IPS-15b (cell line): ENCODE measurements around the gene ERICH3.

Source experiments
- H3K27me3 ChIP-seq: one replicate; pipeline ENCODE4 v1.6.1; 2013; ENCODE audit warnings: low read length; ENCODE audit not compliant: control insufficient read depth, insufficient read depth
- H3K36me3 ChIP-seq: one replicate; pipeline ENCODE4 v1.6.1; 2013; ENCODE audit warnings: low read length; ENCODE audit not compliant: control insufficient read depth, insufficient read depth
- H3K4me1 ChIP-seq: one replicate; pipeline ENCODE4 v1.6.1; 2013; ENCODE audit warnings: mild to moderate bottlenecking, low read length; ENCODE audit not compliant: control insufficient read depth, insufficient read depth
- H3K4me3 ChIP-seq: one replicate; pipeline ENCODE4 v1.5.1; 2013; ENCODE audit warnings: low read depth, low read length
- H3K9ac ChIP-seq: one replicate; pipeline ENCODE4 v1.6.1; 2013; ENCODE audit warnings: low read depth, mild to moderate bottlenecking, low read length
- H3K9me3 ChIP-seq: one replicate; pipeline ENCODE4 v1.6.1; 2013; ENCODE audit warnings: mild to moderate bottlenecking, low read length; ENCODE audit not compliant: control insufficient read depth, insufficient read depth

The ERICH3 gene

DNA sequence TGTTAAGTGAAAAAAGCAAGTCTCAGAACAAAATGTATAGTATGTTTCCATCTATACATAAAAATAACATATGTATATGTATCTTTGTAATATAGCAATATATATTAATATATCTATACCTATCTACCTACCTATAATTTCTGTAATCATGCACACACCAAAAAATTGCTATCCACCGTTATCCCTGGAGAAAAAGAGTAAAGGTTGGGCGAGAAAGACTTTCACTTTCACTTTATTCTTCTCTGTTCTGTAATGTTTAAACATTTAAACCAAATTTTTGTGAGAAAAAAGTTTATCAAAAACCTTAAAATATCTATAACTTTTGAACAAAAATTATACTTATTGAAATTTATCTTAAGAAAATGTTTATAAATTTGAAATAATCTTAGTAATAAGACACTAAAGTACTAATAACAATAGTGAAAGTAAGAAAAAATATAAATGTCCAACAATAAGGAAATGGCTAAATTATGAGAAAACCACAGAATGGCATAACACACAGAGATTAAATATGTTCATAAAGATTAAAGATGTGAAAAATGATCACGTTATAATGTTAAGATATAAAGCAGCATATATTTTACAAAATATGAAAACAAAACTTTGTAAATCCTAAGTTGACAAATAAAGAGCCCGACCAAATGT is 87.2 kb downstream of the ERICH3 start:
- Histone ChIP-seq H3K27me3 (no peaks in the 10 kb centered on the region), H3K4me3 (no peak overlapping the region), H3K4me1 (no peaks in the 10 kb centered on the region), H3K9me3 (no peaks in the 10 kb centered on the region), H3K36me3 (no peaks in the 10 kb centered on the region), H3K9ac (no peak overlapping the region)

DNA sequence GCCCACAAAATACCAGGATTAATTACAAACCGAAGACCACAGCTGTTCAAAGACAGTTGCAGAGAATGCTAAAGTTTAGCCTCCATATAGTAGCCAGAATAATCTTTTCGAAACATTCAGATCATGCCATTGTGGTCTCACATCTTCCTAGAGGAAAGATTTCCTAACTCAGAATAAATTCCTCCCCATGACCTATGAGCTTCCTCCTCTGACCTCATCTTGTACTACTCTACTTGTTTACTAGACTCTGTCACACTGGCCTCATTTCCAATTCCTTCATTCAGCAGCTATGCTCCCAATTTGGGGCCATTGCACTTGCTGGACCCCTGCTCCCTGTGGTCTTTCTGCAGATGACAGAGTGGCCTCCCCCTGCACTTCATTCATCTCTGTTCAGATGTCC is 89.4 kb downstream of the ERICH3 start:
- H3K27me3 ChIP-seq = no peaks in the 10 kb centered on the region
- no peak overlapping the region for H3K9ac ChIP-seq
- H3K9me3 ChIP-seq = no peaks in the 10 kb centered on the region

DNA sequence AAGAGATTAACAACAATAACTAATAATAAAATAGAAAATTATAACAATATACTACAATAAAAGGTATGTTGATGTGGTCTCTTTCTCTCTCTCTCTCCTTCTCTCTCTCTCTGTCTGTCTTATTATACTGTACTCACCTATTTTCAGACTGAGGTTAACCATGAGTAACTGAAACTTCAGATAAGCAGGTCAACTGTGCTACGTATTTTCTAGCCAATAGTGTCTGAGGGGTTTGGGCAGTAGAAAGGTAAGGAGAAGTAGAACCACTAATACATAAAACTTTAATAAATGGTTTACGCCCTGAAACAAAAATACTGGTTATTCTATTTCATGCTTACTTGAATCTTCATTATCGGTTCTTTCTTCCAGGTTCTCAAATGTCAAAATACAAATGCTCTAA is 90.2 kb downstream of the ERICH3 start:
- Histone ChIP-seq H3K4me1 (no peaks in the 10 kb centered on the region), H3K27me3 (no peaks in the 10 kb centered on the region), H3K36me3 (no peaks in the 10 kb centered on the region), H3K4me3 (no peak overlapping the region), H3K9ac (no peak overlapping the region), H3K9me3 (no peaks in the 10 kb centered on the region)

More for the DNA sequence above, 89.4 kb downstream of the ERICH3 start:
- Histone ChIP-seq H3K4me3 (no peak overlapping the region), H3K4me1 (no peaks in the 10 kb centered on the region), H3K36me3 (no peaks in the 10 kb centered on the region)

DNA sequence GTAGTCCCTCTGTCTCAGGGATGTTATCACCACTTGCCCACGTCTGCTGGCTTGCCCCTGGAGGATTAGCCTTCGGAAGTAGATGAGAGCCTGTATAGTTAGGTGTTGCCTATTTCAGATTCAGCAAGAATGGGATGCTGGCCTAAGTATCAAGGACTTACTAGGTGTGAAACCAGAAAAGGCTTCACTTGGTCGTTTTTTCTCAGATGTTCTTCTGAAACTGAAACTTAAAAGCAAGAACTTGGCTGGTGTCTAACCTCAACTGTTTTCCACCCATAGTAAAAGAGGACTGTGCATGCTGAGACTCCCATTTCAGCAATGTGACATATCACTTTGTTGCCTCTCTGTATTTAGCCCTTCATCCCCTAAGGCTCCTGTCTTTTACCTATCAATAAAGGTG is 94.2 kb downstream of the ERICH3 start:
- Histone ChIP-seq H3K9me3 (no peaks in the 10 kb centered on the region), H3K4me3 (no peak overlapping the region), H3K27me3 (no peaks in the 10 kb centered on the region)

DNA sequence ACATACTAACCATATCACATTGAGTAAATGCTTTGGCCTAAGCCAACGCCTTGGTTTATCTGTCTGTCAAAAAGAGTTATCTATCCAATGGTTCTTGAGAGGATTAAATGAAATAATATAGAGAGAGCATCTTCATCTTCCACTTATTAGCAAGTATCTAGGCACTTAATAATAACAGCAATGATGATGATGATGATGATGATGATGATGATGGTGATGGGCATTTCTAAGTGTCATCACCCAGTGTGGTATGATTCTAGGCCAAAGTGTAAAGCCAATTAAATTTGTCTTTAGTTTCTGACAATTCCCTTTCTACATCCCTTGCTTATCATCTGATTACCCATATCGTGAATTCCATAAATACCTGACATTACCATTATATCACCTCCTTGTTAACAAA is 95.5 kb downstream of the ERICH3 start:
- no peak overlapping the region for H3K9ac ChIP-seq
- H3K36me3 ChIP-seq = no peaks in the 10 kb centered on the region
- H3K4me3 ChIP-seq = no peak overlapping the region
- no peaks in the 10 kb centered on the region for H3K27me3 ChIP-seq
- no peaks in the 10 kb centered on the region for H3K9me3 ChIP-seq
- H3K4me1 ChIP-seq = no peaks in the 10 kb centered on the region

More for the DNA sequence above, 94.2 kb downstream of the ERICH3 start:
- no peak overlapping the region for H3K9ac ChIP-seq
- H3K36me3 ChIP-seq = no peaks in the 10 kb centered on the region
- no peaks in the 10 kb centered on the region for H3K4me1 ChIP-seq

DNA sequence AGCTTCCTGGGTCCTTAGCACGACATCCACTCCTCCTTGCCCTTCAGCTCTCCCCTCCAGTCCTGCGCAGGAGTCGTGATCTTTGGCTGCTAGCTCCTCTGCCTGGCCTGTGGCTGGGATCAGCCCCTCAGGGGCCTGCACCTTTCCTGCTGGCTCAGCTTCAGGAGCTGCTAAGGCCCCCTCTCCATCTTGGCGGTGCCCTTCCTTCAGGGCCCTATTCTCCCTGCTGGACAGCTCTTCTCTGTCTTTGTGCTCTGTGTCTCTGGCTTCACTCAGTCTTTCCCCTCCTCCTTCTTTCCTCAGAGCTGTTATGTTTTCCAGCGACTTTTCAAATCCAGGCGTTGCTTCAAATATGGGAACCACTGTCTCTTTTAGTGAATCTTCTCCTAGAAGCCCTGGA is 101.7 kb downstream of the ERICH3 start:
- Histone ChIP-seq H3K4me1 (no peaks in the 10 kb centered on the region), H3K4me3 (no peak overlapping the region), H3K27me3 (no peaks in the 10 kb centered on the region), H3K36me3 (no peaks in the 10 kb centered on the region), H3K9ac (no peak overlapping the region), H3K9me3 (no peaks in the 10 kb centered on the region)

DNA sequence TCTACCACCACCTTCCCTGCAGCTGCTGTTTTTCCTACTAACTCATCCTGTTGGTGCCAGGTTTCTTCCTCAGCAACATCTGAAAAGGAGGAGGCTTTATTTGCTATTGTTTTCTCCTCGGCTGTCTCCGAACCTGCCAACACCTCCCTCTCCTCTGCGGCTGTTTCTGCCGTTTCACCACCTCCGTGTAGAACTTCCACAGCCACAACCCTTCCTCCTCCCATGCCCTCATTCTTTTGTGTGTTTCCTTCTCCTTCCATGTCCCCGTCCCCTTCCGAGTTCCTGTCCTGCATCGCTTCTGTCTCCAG is 102.1 kb downstream of the ERICH3 start:
- no peaks in the 10 kb centered on the region for H3K27me3 ChIP-seq
- no peaks in the 10 kb centered on the region for H3K9me3 ChIP-seq
- no peak overlapping the region for H3K4me3 ChIP-seq
- H3K36me3 ChIP-seq = no peaks in the 10 kb centered on the region
- no peak overlapping the region for H3K9ac ChIP-seq
- H3K4me1 ChIP-seq = no peaks in the 10 kb centered on the region

DNA sequence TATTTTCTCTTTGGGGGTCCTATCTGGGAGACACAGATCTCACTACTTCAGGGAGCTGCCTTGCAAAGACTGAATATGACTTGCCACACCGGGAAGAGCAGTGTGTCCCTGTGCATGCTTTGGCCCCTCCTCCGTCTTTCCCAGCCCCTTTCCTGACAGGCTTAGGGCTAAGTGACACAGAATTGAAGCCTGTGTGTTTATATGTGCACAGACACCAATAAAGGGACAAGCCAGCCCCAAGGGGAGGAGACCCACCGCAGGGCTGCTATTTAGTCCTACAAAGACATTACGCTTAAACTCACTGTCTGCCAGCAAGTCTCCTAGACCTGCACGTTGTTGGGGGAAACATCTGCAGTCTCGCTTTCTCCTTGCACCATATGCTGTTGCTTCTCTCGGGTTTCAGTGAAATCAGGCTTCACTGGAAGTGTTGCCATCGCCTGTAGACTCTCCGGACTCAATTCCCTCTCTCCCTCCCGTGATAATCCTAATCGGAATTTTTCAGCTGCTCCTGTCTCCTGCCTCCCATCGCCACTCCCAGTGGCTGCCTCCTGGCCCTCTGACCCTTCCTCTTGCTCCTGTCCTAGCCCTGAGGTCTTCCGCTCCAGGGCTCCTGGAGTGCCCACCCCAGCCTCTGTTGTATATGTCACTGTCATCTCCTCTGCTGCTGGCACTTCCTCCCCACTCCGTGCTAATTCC is 102.6 kb downstream of the ERICH3 start:
- Histone ChIP-seq H3K9ac (no peak overlapping the region), H3K4me1 (no peaks in the 10 kb centered on the region), H3K27me3 (no peaks in the 10 kb centered on the region), H3K36me3 (no peaks in the 10 kb centered on the region), H3K4me3 (no peak overlapping the region), H3K9me3 (no peaks in the 10 kb centered on the region)

DNA sequence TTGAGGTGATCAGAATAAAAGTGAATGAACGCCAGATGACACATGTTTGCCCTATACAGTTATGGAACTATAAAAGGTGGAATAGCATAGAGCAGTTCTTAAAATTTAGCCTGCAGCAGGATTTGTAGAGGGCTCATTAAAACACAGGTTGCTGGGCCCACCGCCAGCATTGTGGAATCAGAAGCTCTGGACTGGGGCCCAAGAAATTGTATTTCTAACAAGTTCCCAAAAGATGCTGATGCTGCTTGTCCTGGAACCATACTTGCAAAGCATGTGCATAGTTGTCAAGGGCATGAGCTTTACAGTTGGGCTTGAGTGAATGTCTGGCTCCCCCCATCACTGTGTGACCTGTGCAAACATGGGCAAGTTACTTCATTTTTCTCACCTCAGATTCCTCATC is 123.7 kb downstream of the ERICH3 start:
- H3K36me3 ChIP-seq = no peaks in the 10 kb centered on the region
- no peak overlapping the region for H3K9ac ChIP-seq
- no peaks in the 10 kb centered on the region for H3K4me1 ChIP-seq
- no peaks in the 10 kb centered on the region for H3K27me3 ChIP-seq
- H3K9me3 ChIP-seq = no peaks in the 10 kb centered on the region
- H3K4me3 ChIP-seq = no peak overlapping the region

DNA sequence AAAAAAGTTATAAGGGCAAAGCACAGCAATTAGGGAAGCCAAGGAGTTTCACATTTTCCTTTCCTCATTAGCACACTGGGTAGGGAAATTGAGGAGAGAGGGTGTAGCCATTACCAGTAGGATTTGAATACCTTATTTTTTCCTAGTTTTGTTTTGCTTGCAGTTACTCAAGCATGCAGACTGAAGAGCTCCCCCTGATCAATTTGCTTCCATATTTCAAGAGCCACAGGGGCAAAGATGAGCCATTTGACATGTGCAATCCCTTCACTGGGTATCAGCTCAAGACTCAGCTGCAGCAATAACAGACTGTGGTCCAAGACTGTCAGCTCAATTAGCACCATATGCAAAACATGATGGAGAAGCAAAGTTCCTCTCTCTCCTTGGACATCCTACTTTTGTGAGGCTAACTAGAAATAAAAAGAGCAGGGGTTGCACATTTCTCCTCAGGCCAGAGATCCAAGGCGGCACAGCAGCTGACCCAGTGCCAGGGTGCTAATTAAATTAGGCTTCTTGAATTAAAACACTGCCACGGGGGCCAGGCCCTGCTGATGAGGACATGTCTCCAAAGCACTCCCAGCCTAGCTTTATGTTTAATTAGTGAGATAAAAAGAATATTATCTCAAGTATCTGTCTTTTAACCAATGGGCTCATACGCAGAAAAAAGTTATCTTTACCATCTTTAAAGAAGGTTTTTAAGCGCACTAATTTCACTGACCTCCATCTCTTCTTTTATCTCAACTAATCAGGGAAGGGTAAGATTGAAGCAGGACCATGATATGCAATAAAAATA is 124.4 kb downstream of the ERICH3 start:
- H3K9ac ChIP-seq = no peak overlapping the region
- no peaks in the 10 kb centered on the region for H3K9me3 ChIP-seq
- H3K4me3 ChIP-seq = no peak overlapping the region
- no peaks in the 10 kb centered on the region for H3K27me3 ChIP-seq
- H3K36me3 ChIP-seq = no peaks in the 10 kb centered on the region
- H3K4me1 ChIP-seq = no peaks in the 10 kb centered on the region

DNA sequence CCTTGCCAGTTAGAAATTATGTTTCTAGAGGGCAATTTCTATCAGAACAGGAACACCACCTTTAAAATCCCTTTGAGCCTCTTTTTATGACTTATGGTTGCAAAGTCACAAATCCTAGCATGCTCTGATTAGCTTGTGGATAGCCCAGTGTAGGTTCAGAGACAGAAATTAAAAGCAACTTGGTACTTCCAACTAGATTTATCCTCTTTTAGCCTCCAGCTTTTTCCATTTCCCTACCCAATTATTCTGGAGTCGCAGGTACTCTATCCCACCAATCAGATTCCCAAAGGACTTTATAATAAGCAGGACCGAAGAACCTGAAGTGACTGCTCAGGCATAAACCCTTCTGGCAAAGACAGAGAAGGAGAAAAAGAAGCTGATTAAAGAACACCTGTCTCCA is 127.8 kb downstream of the ERICH3 start:
- H3K9me3 ChIP-seq = no peaks in the 10 kb centered on the region

DNA sequence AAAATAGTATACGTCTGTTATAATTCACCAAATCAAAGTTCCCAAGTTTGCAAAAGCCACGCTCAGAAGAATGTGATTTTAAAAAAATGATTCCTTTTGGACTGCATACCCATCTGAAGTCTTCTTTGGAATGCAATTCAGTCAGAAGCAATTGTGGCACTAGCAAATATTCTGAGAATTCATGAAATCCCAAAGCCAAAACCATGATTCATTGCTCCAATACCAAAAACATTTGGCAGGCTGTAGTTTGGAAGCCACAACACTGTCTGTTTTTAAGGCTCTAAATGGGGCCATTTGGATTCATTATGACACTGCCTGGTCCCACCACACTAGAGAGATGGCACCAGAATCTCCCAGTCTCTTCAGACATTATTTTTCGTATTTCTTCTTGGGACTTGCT is 139.4 kb downstream of the ERICH3 start:
- Histone ChIP-seq H3K27me3 (no peaks in the 10 kb centered on the region), H3K4me3 (no peak overlapping the region), H3K9me3 (no peaks in the 10 kb centered on the region), H3K4me1 (no peaks in the 10 kb centered on the region), H3K36me3 (no peaks in the 10 kb centered on the region), H3K9ac (no peak overlapping the region)

More for the DNA sequence above, 127.8 kb downstream of the ERICH3 start:
- no peak overlapping the region for H3K9ac ChIP-seq
- no peaks in the 10 kb centered on the region for H3K36me3 ChIP-seq
- no peak overlapping the region for H3K4me3 ChIP-seq
- H3K4me1 ChIP-seq = no peaks in the 10 kb centered on the region
- no peaks in the 10 kb centered on the region for H3K27me3 ChIP-seq
